GM19467 (cell line): Measurements from ENCODE around the gene LRRC32.
"Not testable (repeated sequence)": the region's sequence is repeated elsewhere in the genome, so short reads cannot be mapped to it uniquely, and the experiment has no call there.

ENCODE experiments used
- ATAC-seq: cut with Tn5 transposase; IDR thresholded peaks from one replicate; pipeline ENCODE4 v1.9.1; 2021; ENCODE audit warnings: mild to moderate bottlenecking, moderate library complexity; ENCODE audit not compliant: unreplicated experiment

LRRC32 gene

DNA sequence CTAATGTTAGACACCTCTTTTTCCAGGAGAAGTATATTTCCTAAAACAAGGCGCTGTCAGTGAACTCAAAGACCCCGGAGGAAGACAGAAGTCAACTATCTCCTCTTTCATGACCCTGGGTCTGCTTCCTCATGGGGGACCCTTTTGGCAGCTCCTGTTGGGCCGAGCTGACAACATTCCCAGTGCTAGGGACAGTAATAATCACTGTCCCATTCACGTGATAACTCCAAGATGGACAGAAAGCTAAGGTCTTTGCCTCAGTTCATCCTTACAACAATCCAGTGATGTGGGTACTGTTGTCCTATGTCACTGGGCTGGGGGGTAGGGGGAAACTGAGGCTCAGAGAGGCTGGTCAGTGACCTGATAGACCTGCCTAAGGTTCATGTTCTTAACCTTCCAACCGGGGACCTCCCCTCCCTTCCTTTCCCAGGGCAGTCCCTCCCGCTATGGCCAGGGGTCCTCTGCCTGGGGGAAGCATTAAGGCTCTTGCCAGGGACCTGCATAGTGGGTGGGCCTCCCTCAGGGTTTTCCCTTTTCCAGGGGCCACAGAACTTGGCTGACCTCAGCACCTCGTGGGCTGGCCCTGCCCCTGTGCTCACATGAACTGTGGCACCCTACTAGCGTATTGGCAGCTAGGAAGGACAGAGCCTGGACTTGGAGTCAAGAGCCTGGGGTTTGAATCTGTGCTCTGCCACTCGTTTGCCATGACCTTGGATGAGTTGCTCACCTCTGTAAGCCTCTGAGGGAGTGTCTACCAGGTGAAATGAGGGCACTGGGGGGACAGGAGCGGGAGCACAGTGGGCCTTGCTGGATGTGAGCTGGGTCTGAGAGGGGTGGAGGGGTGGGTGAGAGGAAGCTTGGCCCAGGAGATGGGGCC lies 53.6 kb downstream of the LRRC32 start:
- no peak for ATAC-seq

DNA sequence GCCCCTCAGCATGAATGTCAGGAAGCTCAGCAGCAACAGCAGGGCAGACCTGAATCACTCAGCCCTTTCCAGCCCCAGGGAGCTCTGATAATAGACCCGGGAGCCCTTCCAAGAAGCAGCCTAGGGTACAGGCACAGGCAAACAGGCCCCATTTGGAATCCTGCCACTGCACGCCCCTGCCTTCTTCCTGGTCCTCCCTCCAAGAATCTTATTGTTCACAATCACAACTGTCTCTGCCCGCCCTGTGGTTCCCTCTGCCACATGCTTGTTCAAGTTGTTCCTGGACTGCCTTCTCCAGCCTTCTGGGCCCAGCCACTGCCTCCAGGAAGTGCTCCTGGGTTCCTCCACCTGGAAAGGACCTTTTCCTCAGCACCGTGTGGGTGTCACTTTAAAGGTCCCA lies 54.6 kb downstream of the LRRC32 start:
- ATAC-seq: no peak

DNA sequence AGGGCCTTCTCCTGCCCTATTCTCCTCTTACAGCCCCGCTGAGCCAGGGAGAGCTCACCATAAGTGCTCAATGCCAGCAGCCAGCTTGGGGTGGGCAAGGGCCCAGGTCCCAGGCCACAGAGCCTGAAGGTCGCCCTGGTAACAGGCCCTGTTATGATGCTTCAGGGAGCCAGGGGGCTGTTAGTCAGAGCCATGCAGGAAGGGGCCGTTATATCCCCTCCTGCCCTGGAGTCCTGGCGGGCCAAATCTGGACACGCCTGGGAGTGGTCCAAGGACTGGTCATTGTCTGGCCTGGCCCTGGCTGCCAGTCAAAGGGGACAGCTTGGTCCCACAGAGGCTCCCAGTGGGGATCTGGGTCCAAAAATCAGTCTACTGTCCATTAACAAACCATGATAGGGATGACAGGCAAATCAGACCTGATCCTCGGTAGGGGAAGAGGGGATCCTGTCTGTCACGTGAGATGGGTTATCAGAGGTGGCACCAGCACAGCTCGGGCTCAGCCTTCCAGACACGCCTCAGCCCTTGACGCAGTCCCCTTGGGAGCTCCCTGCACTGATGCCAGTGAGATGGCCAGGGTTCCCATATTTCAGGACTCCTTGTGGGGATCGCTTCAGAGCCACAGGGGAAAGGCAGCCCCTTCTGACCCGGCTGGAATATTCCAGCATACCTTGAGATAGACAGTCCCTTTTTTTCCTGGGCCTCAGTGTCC lies 55.9 kb downstream of the LRRC32 start:
- ATAC-seq: no peak

DNA sequence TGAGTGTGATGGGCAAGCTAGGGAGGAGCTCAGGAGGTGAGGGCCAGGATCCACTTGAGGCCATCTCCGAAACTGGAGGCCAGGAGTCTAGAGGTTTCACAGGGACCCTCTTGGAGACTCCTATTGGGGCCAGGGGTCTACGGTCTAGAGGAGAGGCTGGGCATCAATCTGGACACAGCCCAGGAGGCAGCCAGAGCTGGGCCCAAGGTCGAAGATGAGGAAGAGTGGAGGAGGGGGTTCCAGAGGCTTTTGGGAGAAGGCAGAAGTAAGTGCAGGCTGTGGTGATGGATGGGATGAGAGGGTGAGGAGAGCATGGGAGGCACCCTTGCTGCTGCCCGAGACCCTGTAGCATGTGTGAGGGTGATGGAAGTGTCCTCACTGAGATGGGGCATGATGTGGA lies 56.6 kb downstream of the LRRC32 start:
- no peak for ATAC-seq

DNA sequence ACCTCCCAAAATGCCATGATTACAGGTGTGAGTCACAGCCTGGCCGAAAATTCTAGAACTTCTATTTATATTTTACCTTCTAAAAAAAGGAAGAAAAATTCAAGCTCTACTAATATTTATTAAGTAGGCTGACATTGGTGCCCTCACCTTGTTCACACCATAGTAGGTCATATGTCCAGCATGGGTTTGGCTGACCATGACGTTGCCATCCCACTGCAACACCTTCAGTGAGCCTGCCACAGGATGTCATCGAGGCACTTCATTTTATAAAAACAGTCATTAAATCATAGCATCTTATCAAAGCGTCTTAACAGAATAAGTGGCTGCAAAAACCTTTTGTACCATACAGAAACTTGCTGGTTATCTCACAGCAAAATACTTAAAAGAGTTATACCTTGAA lies 58.3 kb downstream of the LRRC32 start:
- no peak for ATAC-seq

DNA sequence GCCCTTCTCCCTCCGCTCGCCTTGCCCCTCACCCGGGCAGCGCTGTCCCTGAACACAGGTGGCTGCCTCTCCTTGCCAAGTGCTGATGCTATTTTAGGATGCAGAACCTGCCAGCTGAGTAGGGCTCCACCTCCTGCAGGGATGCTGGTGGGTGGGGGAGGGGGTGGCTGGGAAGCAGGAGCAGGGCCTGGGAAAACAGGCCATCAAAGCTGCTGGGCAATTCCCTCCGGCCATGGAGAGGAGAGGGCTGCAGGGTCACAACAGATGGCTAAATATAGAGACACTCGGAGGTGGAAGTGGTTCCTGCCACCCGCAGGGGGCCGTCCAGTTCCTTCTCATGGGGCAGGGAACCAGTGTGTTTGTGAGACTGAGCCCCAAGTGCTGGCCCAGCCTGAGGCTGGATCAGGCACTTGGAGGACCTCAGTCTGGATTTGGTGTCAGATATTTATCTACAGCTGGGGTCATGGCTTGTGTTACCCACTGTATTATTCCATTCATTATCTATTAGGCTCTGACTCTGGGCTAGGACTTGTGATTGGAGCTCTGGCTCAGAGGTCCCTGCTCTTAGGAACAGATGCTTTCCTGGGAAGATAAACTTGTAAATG lies 59.6 kb downstream of the LRRC32 start:
- no peak for ATAC-seq

DNA sequence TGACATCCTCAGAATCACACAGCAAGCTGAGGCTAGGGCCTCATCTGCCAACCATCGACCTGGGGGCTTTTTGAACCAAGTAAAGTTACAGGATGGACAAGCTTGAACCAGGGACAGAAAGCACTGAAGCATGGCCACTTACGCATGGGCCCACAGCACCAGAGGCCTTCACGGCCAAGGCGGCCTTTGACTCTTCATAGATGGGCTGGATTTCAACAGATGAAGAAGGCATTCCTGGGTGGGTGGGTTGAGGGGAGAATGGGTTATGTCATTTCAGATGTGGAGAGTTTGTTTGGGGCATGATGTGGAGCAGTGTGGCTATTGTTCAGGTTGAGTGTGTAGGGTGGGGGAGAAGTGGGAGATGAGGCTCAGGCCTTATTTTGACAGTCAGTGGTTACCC lies 60.2 kb downstream of the LRRC32 start:
- no peak for ATAC-seq

DNA sequence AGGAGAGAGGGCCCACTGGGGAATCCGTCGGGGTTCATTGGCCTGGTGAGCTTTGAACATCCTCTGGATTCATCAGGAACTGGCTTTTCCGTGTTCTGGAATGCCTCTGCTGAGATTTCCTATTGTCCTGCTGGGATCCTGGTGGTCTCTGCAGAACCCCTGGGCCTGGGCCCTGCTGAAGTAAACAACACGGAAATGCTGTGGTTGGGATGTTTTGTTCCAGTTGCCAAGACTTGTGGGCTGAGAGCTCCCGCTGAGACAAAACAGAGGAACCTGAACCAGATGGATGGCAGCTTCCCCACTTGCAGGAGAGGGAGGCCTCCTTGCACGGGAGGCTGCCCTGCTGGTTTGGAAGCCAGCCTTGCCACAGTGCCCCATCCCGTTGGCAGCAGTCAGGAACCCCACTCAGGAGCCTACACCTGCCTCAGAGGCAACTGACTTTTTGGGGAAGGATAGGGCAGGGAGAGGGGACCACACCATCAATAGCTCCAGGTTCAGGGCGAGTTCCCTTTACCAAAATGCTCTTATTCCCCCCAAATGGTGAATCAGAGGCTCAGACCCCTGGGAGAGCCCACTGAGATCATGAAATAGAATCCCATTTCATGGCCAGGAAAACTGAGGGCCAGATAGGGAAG lies 60.7 kb downstream of the LRRC32 start:
- ATAC-seq: no peak

DNA sequence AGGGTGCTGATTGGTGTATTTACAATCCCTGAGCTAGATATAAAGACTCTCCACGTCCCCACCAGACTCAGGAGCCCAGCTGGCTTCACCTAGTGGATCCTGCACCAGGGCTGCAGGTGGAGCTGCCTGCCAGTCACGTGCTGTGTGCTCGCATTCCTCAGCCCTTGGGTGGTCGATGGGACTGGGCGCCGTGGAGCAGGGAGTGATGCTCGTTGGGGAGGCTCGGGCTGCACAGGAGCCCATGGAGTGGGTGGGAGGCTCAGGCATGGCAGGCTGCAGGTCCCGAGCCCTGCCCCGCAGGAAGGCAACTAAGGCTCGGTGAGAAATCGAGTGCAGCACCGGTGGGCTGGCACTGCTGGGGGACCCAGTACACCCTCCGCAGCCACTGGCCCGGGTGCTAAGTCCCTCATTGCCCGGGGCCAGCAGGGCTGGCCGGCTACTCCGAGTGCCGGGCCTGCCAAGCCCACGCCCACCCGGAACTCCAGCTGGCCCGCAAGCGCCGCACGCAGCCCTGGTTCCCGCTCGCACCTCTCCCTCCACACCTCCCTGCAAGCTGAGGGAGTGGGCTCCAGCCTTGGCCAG lies 61.6 kb downstream of the LRRC32 start:
- ATAC-seq: not testable (repeated sequence)

DNA sequence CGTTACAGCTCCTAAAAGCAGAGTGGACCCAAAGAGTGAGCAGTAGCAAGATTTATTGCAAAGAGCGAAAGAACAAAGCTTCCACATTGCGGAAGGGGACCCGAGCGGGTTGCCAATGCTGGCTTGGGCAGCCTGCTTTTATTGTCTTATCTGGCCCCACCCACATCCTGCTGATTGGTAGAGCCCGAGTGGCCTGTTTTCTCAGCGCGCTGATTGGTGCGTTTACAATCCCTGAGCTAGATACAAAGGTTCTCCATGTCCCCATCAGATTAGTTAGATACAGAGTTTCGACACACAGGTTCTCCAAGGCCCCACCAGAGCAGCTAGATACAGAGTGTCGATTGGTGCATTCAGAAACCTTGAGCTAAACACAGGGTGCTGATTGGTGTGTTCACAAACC lies 62.3 kb downstream of the LRRC32 start:
- not testable (repeated sequence) for ATAC-seq
